Hepatocyte (in vitro differentiated cells): ENCODE data around the gene PMPCA.

Experiments
- EZH2 ChIP-seq: fragments of 200-600 bp; sonication (generic); IDR thresholded peaks from 2 replicates; pipeline ENCODE4 v1.6.1; 2016; ENCODE audit warnings: antibody characterized with exemption, mild to moderate bottlenecking, borderline replicate concordance
- EZH2phosphoT487 ChIP-seq: fragments of 200-600 bp; sonication (generic); IDR thresholded peaks from one replicate; pipeline ENCODE4 v1.6.1; 2018; ENCODE audit warnings: antibody characterized with exemption, mild to moderate bottlenecking, low read depth, moderate library complexity; ENCODE audit not compliant: unreplicated experiment, severe bottlenecking
- TF ChIP-seq, protein P1 (sequence below): fragments of 200-600 bp; sonication (generic); IDR thresholded peaks from 2 replicates; pipeline ENCODE4 v1.5.1; 2016; ENCODE audit warnings: antibody characterized with exemption, mild to moderate bottlenecking; ENCODE audit not compliant: poor library complexity

DNA sequence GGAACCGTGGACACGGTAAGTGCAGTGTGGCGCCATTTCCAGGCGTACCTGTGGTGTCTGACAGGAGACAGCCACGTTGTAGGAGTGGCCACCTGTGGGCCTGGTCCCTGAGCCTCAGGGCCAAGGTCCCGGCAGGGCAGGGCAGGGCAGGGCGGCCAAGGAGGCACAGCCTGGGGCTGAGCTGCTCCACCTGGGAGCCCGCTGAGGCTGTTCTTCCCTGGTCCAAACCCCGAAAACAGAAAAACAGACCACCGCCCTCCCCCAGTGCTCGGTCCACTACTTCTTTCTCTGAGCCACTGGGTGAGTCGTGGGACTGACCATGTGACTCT is 8.6 kb downstream of the PMPCA start:
- TF ChIP-seq EZH2 (no peak), EZH2phosphoT487 (no peak)
- TF ChIP-seq, protein P1, sequence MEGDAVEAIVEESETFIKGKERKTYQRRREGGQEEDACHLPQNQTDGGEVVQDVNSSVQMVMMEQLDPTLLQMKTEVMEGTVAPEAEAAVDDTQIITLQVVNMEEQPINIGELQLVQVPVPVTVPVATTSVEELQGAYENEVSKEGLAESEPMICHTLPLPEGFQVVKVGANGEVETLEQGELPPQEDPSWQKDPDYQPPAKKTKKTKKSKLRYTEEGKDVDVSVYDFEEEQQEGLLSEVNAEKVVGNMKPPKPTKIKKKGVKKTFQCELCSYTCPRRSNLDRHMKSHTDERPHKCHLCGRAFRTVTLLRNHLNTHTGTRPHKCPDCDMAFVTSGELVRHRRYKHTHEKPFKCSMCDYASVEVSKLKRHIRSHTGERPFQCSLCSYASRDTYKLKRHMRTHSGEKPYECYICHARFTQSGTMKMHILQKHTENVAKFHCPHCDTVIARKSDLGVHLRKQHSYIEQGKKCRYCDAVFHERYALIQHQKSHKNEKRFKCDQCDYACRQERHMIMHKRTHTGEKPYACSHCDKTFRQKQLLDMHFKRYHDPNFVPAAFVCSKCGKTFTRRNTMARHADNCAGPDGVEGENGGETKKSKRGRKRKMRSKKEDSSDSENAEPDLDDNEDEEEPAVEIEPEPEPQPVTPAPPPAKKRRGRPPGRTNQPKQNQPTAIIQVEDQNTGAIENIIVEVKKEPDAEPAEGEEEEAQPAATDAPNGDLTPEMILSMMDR: no peak
